Dendritic cell treated with granulocyte-macrophage colony-stimulating factor and Interleukin-4, amounts not matched to agents 40 ng/mL and 50 ng/mL, for 4 days (primary cell): ENCODE data around the gene CALML6.

Source experiments
- H3K27ac Mint-ChIP-seq: one replicate; pipeline ENCODE4 v1.8.0; 2022; ENCODE audit warnings: mild to moderate bottlenecking, mixed read lengths
- H3K27me3 Mint-ChIP-seq: one replicate; pipeline ENCODE4 v1.8.0; 2022; ENCODE audit warnings: mild to moderate bottlenecking, mixed read lengths
- H3K36me3 Mint-ChIP-seq: one replicate; pipeline ENCODE4 v1.8.0; 2022; ENCODE audit warnings: low read depth, mixed read lengths
- H3K4me1 Mint-ChIP-seq: one replicate; pipeline ENCODE4 v1.8.0; 2022; ENCODE audit warnings: low read depth, mixed read lengths
- H3K4me3 Mint-ChIP-seq: one replicate; pipeline ENCODE4 v1.8.0; 2022; ENCODE audit warnings: mild to moderate bottlenecking, moderate library complexity, mixed read lengths
- H3K9me3 Mint-ChIP-seq: one replicate; pipeline ENCODE4 v1.8.0; 2022; ENCODE audit warnings: mixed read lengths
- intact Hi-C: fragments of 100-400 bp; cut with micrococcal nuclease; formaldehyde crosslinking; loops from one replicate; pipeline ENCODE4 v1.15.0; 2022

The CALML6 gene

GRCh38 chr1:1945782-1946393 lies 30.8 kb downstream of the CALML6 start:
- no peak overlapping the region for H3K4me3 Mint-ChIP-seq
- H3K4me1 Mint-ChIP-seq, result peaks cover 9% of the 10 kb centered on the region
- no peaks in the 10 kb centered on the region for H3K36me3 Mint-ChIP-seq
- intact Hi-C loops, result no loop called here
- no peak overlapping the region for H3K27ac Mint-ChIP-seq
- H3K9me3 Mint-ChIP-seq, result peaks cover 4% of the 10 kb centered on the region
- H3K27me3 Mint-ChIP-seq, result peaks cover 19% of the 10 kb centered on the region

DNA sequence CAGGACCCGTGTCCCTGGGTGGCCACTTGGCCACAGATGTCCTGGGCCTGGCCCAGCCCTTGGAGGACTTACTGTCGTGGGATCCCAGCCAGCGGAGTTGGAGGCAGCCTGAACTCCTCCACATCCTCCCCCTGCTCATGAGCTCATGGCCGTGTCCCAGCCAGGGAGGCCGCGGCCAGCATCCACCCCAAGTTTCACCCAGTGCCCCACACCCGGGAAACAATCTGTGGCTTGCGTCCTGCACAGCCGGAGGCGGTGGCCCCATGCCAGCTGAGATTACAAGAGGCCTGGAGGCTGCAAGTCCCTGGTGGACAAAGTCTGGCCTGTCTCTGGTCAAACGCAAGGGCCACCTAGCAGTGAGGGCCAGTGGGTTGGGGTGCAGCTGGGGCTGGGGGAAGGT lies 31.5 kb downstream of the CALML6 start:
- Mint-ChIP-seq H3K4me1 (peaks cover 9% of the 10 kb centered on the region), H3K27me3 (peaks cover 21% of the 10 kb centered on the region), H3K27ac (no peak overlapping the region), H3K4me3 (no peak overlapping the region), H3K36me3 (no peaks in the 10 kb centered on the region), H3K9me3 (peaks cover 10% of the 10 kb centered on the region)
- intact Hi-C loops, result no loop called here

GRCh38 chr1:1947493-1947892 lies 32.4 kb downstream of the CALML6 start:
- Mint-ChIP-seq H3K27ac (no peak overlapping the region), H3K9me3 (peaks cover 12% of the 10 kb centered on the region), H3K4me1 (peaks cover 9% of the 10 kb centered on the region), H3K36me3 (no peaks in the 10 kb centered on the region), H3K4me3 (no peak overlapping the region), H3K27me3 (peaks cover 25% of the 10 kb centered on the region)
- intact Hi-C loops, result no loop called here

GRCh38 chr1:1948783-1949182 lies 33.7 kb downstream of the CALML6 start:
- no peak overlapping the region for H3K27ac Mint-ChIP-seq
- no peaks in the 10 kb centered on the region for H3K36me3 Mint-ChIP-seq
- peaks cover 7% of the 10 kb centered on the region for H3K4me1 Mint-ChIP-seq
- H3K9me3 Mint-ChIP-seq, result peaks cover 12% of the 10 kb centered on the region
- intact Hi-C loops, result no loop called here
- no peak overlapping the region for H3K4me3 Mint-ChIP-seq
- H3K27me3 Mint-ChIP-seq, result peaks cover 25% of the 10 kb centered on the region

GRCh38 chr1:1950940-1951339 lies 35.9 kb downstream of the CALML6 start:
- peaks cover 21% of the 10 kb centered on the region for H3K9me3 Mint-ChIP-seq
- no peaks in the 10 kb centered on the region for H3K4me1 Mint-ChIP-seq
- no peak overlapping the region for H3K27ac Mint-ChIP-seq
- peaks cover 17% of the 10 kb centered on the region for H3K27me3 Mint-ChIP-seq
- H3K4me3 Mint-ChIP-seq, result no peak overlapping the region
- intact Hi-C loops, result no loop called here
- no peaks in the 10 kb centered on the region for H3K36me3 Mint-ChIP-seq

- no peak overlapping the region for H3K4me3 Mint-ChIP-seq
- peaks cover 21% of the 10 kb centered on the region for H3K9me3 Mint-ChIP-seq
- intact Hi-C loops, result no loop called here
- no peaks in the 10 kb centered on the region for H3K36me3 Mint-ChIP-seq
- H3K27ac Mint-ChIP-seq, result no peak overlapping the region
- H3K27me3 Mint-ChIP-seq, result peaks cover 20% of the 10 kb centered on the region
- H3K4me1 Mint-ChIP-seq, result no peaks in the 10 kb centered on the region
These were observed 39.0 kb downstream of the CALML6 start for GRCh38 chr1:1954015-1954414.

- intact Hi-C loops, result no loop called here
- Mint-ChIP-seq H3K9me3 (peaks cover 21% of the 10 kb centered on the region), H3K36me3 (no peaks in the 10 kb centered on the region), H3K4me1 (no peaks in the 10 kb centered on the region), H3K4me3 (no peak overlapping the region), H3K27ac (no peak overlapping the region), H3K27me3 (peaks cover 26% of the 10 kb centered on the region)
These were observed 39.9 kb downstream of the CALML6 start for GRCh38 chr1:1954831-1955441.

- H3K27ac Mint-ChIP-seq, result no peak overlapping the region
- no peaks in the 10 kb centered on the region for H3K4me1 Mint-ChIP-seq
These were observed 40.6 kb downstream of the CALML6 start for GRCh38 chr1:1955621-1956094.

DNA sequence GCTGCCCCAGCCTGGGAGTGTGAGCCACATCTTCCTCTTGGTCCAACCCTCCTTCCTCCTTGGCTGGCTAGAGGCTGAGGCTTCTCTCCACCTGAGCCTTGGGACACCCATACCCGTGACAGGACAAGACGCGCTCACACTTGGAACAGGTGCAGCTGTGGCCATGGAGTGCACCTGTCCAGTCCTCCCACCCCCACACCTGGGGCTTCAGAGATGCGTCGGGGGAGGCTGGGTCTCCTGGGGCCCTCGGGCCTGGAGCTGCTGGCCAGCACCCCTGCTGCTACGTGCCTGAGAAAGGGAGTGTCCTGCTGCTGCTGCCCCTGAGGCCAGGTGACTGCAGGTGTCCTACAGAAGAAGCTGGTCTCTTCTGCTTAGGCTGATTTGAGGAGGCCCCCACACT lies 41.0 kb downstream of the CALML6 start:
- intact Hi-C loops, result no loop called here
- H3K9me3 Mint-ChIP-seq, result peaks cover 15% of the 10 kb centered on the region
- no peak overlapping the region for H3K27ac Mint-ChIP-seq
- H3K4me3 Mint-ChIP-seq, result no peak overlapping the region
- peaks cover 32% of the 10 kb centered on the region for H3K27me3 Mint-ChIP-seq
- H3K4me1 Mint-ChIP-seq, result peaks cover 4% of the 10 kb centered on the region
- H3K36me3 Mint-ChIP-seq, result no peaks in the 10 kb centered on the region

More at GRCh38 chr1:1955621-1956094, 40.6 kb downstream of the CALML6 start:
- peaks cover 30% of the 10 kb centered on the region for H3K27me3 Mint-ChIP-seq
- intact Hi-C loops, result no loop called here
- H3K9me3 Mint-ChIP-seq, result peaks cover 19% of the 10 kb centered on the region
- no peaks in the 10 kb centered on the region for H3K36me3 Mint-ChIP-seq
- H3K4me3 Mint-ChIP-seq, result no peak overlapping the region

- peaks cover 35% of the 10 kb centered on the region for H3K27me3 Mint-ChIP-seq
- intact Hi-C loops, result no loop called here
- H3K36me3 Mint-ChIP-seq, result no peaks in the 10 kb centered on the region
- peaks cover 4% of the 10 kb centered on the region for H3K4me1 Mint-ChIP-seq
- no peak overlapping the region for H3K4me3 Mint-ChIP-seq
- no peak overlapping the region for H3K27ac Mint-ChIP-seq
- peaks cover 8% of the 10 kb centered on the region for H3K9me3 Mint-ChIP-seq
These were observed 41.8 kb downstream of the CALML6 start for GRCh38 chr1:1956586-1957532.

GRCh38 chr1:1957533-1957961 lies 42.5 kb downstream of the CALML6 start:
- H3K27ac Mint-ChIP-seq, result no peak overlapping the region
- intact Hi-C loops, result no loop called here
- no peaks in the 10 kb centered on the region for H3K36me3 Mint-ChIP-seq
- peaks cover 4% of the 10 kb centered on the region for H3K4me1 Mint-ChIP-seq
- H3K4me3 Mint-ChIP-seq, result no peak overlapping the region
- peaks cover 36% of the 10 kb centered on the region for H3K27me3 Mint-ChIP-seq
- peaks cover 8% of the 10 kb centered on the region for H3K9me3 Mint-ChIP-seq

DNA sequence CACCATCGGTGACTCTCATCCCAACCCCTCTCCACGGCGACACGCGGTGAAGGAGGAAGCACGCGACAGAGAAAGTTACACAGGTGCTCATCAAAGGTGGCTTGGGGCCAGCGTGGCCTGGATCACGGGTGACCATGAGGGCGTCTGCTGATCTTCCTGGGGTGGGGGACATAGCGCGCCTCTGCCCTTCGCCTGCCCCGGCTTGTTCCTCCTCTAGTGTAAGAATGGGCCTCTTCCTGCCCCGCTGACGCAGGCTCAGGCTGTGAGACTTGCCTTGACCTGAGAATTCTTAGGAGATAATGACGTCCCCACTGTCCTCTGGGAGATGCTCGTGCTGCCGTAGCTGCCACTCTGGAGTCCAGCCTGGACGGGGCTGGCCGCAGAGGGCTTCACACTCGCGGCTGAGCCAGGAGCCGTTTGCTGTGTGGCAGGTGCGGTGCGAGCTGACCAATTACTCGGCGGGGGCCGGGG lies 43.0 kb downstream of the CALML6 start:
- Mint-ChIP-seq H3K36me3 (no peaks in the 10 kb centered on the region), H3K9me3 (peaks cover 8% of the 10 kb centered on the region), H3K4me1 (peaks cover 4% of the 10 kb centered on the region), H3K27ac (no peak overlapping the region), H3K4me3 (no peak overlapping the region), H3K27me3 (peaks cover 39% of the 10 kb centered on the region)
- intact Hi-C loops, result no loop called here

DNA sequence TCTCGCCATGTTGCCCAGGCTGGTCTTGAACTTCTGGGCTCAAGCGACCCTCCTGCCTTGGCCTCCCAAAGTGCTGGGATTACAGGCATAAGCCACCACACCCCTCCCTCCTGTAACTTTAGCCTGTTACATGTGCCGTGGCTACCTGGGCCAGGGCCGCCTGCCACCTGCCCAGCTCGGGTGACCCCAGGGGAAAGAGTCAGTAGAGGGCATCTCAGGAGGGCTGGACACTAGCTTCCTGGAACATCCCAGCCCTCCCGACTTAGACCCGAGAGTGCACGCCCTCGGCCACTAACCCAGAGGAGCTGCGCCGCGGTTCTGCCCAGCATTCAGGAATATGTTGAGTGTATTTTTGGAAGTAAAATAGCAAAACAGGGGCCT lies 44.4 kb downstream of the CALML6 start:
- intact Hi-C loops, result no loop called here
- H3K9me3 Mint-ChIP-seq, result peaks cover 8% of the 10 kb centered on the region
- H3K27me3 Mint-ChIP-seq, result peaks cover 39% of the 10 kb centered on the region
- no peak overlapping the region for H3K27ac Mint-ChIP-seq
- no peak overlapping the region for H3K4me3 Mint-ChIP-seq
- no peaks in the 10 kb centered on the region for H3K36me3 Mint-ChIP-seq
- H3K4me1 Mint-ChIP-seq, result peaks cover 4% of the 10 kb centered on the region
